Left forelimb (tissue), 1 donor: ENCODE results near the gene MTMR2.

Experiments
- DNase-seq: peaks from one replicate; pipeline ENCODE4 v3.0.0-alpha.2; 2018; ENCODE audit warnings: low spot score

The MTMR2 gene

GRCh38 chr11:95918056-95918455, 5.9 kb downstream of the MTMR2 start:
- no peak for DNase-seq

DNA sequence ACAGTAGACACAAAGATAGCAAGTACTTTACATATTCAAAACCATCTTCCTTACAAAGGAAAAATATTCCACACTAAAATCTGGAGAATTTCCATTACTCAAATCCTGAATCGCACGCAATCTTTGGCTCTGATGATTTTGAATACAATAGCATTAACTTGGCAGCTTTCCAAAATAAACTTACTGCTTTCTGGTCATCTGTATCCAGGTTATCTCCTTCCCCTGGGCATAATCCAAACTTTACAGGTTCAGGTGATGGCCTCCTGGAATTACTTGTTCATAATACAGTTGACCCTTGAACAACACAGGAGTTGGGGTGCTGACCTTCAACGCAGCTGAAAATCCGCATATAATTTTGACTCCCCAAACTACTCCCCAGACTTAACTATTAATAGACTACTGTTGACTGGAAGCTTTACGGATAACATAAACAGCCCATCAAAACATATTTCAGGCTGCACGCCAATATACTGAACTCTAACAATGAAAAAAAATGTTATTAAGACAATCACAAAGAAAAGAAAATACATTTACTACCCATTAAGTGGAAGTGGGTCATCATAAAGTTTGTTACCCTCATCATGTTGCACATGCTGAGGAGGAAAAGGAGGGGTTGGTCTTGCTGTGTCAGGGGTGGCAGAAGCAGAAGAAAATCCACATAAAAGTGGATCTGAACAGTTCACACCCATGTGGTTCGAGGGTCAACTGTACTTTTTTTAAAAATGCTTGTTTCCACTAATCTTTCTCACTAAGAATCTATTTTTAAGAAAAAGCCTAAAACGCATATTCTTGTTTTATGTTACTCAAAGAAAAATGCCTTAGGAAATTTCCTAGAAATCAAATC, 6.5 kb downstream of the MTMR2 start:
- no peak for DNase-seq

DNA sequence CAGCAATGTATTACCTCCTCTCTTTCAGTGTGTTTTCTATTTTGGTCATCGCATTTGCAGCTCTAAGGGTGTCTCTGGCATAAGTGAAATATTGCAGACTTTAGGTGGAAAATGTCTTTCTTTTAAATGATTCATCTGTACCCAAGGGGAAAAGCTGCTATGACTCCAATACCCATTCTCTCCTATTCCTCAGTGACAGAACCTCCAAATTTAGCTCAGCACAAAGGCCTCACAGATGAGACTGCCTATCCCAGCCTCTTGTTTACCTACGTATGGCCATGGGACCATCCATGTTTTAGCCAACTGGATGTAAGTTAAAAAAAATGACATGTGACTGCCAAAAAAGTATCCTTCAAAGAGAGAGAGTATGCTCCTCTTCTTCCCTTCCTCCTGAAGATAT, 7.9 kb downstream of the MTMR2 start:
- no peak for DNase-seq

DNA sequence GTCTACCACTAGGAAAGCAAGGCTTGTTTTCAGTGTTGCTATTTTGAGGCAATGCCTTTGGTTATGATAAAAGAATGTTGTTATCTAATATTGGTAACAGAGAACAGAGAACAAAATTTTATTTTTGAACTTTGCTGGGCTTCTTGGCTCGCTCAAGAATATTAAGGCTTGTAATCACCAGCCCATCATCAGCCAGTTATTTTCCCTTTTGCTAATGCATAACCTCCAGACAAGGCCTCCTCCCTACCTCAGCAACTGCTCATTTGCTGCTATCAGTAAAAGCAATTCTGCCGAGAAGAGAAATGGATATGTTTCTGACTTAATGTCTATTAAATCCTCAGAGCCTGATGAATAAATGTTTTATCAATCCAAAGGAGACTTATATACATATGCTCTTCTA, 8.9 kb downstream of the MTMR2 start:
- DNase-seq = no peak

DNA sequence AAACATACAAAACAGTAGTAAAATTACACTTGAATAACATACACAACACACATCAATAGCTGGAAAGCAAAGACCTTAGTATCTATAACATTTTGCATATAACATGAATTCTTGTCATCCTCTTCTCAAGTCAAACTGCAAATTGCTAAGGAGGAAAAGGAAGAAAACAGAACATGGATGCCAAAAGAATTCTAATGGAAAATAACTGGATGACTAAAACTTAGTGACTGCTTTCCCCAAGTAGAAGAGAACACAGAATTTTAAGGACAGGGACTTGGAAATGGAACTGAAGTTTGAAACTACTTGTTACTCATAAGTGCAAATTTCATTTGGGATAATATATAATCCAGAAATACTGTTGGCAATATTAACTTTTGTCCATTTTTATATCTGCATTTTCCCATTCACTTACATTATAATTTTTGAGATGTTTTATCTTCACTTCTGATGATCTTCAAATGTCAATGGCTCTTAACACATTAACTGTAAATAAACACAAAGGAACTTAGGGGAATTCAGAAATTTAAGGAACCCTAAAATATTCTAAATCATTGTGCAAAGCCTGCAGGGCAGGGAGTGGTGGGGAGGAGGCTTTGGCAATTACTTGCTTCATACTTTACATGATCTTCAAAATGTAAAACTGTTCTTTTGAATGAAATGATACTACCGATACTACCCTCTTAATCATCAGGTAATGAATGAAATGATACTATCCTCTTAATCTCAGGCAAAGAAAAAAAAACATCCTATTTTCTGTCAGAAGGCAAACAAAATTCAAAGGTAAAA, 9.9 kb downstream of the MTMR2 start:
- DNase-seq = no peak

- DNase-seq = no peak
Observed at GRCh38 chr11:95912902-95913560, 10.9 kb downstream of the MTMR2 start.

- no peak for DNase-seq
Observed at GRCh38 chr11:95911369-95911759, 12.5 kb downstream of the MTMR2 start.

DNA sequence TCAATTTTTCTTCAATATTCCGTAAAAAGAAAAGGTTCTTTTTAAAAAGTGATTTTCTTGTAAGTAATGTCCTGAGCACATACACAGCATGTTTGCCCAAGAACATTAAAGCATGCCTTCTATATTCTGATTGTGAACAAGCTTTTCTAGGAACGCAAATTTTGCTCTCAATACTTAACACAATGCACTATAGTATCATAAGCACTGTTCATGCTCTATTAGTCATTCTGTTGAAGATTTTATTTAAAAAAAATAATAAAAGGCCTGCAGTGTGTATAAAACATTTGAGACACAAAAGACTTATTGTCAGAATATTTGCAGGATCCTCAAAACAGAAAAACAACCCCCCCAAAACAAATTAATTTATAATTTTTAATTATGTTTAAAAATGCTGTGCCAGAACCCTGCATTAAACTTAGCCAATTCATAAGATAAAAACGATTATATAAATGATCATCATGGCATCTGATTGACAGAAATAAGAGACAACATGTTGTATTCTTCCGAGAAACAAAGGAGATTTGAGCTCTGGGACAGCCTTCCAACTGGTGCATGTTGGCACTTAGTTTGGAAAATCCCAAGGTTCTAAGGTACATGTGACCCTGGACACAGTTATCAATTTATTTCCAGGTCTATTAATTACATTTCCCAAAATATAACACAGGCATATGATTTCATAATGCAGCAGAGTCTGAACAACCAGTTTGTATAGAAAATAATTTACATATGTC, 13.1 kb downstream of the MTMR2 start:
- no peak for DNase-seq

- DNase-seq = no peak
Observed at GRCh38 chr11:95908826-95909225, 15.1 kb downstream of the MTMR2 start.

DNA sequence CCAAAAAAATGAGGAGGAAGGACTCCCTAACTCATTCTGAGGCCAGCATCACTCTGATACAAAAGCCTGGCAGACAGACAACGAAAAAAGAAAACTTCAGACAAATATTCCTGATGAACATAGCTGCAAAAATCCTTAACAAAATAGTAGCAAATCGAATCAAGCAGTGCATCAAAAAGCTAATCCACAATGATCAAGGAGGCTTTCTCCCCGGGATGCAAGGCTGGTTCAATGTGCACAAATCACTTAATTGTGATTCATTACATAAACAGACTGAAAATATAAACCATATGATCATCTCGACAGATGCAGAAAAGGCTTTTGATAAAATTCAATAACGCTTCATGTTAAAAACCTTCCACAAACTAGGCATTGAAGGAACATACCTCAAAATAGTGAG, 16.4 kb downstream of the MTMR2 start:
- DNase-seq = no peak

DNA sequence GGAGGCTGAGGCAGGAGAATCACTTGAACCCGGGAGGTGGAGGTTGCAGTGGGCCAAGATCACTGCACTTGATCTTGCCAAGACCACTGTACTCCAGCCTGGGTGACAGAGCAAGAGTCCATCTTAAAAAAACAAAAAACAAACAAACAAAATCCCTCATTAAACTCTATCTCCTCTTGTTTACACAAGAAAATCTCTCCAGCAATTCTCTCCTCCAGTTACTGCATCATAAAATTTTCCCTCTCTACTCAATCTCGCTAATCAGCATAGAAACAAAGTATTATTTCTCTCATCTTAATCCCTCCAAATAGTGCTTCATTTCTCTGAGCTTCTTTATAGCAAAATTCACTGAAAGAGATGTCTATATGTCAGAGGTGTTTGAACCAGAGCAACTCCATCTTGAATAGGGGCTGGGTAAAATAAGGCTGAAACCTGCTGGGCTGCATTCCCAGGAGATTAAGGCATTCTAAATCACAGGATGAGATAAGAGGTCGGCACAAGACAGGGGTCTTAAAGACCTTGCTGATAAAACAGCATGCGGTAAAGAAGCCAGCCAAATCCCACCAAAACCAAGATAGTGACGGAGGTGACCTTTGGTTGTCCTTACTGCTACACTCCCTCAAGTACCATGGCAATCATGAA, 19.8 kb downstream of the MTMR2 start:
- DNase-seq = no peak

GRCh38 chr11:95898782-95899181, 25.1 kb downstream of the MTMR2 start:
- DNase-seq = no peak

DNA sequence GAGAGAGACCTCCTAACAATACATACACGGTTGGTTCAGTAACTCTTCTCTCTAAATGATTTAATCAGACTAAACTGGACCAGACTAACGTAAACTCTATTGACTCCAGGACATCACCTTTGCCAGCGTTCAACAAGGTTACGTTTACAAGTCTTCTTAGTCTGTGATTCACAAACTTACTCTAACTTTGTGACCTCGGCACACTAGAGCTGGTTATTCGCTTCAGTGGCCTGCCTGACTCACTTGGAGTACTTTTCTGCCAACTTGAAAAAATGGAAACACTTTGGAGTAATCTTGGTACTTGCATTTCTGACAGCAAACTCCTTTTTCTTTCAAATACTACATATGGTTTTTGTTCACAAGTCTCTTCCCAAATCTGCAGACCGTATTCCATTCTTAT, 26.2 kb downstream of the MTMR2 start:
- no peak for DNase-seq

GRCh38 chr11:95895815-95896214, 28.1 kb downstream of the MTMR2 start:
- DNase-seq = no peak

DNA sequence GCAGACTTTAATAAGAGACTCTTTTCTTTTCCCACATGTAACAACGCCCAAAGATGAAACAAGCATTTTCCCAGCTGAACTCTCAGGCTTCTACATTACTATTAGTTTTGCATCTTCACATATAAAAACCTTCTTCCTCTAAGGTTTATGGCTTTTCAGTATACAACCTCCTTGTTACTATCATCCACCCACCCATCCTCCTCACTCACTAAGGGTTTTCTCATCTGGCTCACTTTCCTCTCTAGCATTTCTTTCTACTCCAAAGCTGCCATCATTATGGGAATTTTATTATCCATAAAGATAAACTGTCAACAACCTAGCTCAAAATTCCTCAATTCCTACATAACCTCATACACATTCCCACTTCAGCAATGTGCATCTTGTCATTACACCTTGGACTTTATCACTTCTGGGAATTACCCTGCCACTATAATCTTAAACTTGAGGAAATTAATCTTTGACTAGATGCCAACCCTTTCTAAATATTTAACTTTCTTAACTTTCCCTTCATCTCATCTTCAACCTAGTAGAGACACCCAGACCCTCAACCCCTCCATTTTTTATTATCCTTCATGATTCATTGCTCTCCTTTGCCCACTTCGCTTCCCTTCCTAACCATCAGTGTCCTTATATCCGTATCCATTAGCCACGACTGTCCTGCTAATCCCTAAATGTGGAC, 30.9 kb downstream of the MTMR2 start:
- DNase-seq = no peak

- DNase-seq = no peak
Observed at GRCh38 chr11:95892492-95892891, 31.4 kb downstream of the MTMR2 start.

- no peak for DNase-seq
Observed at GRCh38 chr11:95891423-95892170, 32.3 kb downstream of the MTMR2 start.

- no peak for DNase-seq
Observed at GRCh38 chr11:95888852-95889251, 35.1 kb downstream of the MTMR2 start.

DNA sequence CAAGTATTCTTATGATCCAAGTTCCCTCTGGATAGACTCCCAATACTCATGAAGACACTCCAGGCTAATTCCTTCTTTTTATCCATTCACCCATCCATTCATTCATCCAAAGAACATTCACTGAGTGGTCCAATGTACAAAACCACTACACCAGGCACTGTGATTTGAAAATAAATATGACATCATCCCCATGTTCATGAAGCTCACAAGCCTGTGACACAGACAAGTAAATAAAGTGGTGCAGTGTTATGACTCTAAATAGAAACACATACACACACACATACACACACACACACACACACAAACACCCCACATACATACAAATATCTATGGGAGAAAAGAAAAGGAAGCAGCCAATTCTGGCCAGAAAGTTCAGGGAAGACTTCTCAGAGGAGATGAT, 35.5 kb downstream of the MTMR2 start:
- DNase-seq = no peak

DNA sequence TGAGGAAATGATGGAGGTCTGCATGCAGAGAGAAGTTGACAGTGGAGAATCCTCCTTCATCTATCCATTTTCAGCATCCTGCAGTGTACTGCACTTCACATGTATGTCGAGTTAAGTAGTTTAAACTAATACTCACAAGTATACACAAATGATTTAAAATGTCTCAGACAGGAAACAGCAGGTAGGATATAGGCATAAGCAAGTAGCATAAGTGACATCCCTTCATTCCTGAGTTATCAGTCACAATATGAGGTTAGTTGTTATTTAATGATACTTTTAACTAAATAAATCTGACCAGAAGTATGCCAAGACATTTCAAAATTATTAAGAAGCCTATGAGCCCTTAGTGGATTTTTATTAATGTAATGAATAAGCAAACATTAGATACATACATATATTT, 37.4 kb downstream of the MTMR2 start:
- no peak for DNase-seq
